Measurements from ENCODE around the gene CD5L. TPM values are rescaled to one million over a fixed set of nuclear protein-coding genes. Genes with fewer than 3 reads are reported as not detected.

CD5L gene
- total RNA-seq, 1 experiment from 2014 or later = not detected

DNA sequence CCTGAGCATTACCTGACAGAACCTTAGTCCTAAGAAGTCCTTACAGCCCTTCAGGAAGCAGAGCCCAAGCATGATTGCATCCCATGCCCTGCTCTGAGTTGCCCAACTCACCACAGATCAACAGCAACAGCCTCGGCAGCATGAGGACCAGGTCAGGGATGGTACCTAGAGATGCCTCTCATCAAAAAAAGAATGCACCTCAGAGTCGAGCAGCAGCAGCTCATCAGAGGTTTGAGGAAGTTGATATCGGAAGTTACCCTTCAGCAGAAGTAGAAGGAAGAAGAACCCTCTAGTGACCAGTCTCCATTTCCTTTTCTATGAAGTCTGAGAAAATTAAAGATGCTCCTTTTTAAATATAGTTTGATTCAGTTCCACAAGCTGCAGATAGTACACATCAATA, 21.7 kb downstream of the CD5L start, which contains the start of gene FCRL1:
TSS of gene FCRL1 (minus strand) at position 225 of the 400 bp plus-strand sequence. CDS start at position 142, 83 bp downstream.
- in situ Hi-C loops (cut with HindIII; ENCODE audit: low sequenced_read_pairs) = no loop called here
- DNase-seq (ENCODE audit: low spot score) = no peak

DNA sequence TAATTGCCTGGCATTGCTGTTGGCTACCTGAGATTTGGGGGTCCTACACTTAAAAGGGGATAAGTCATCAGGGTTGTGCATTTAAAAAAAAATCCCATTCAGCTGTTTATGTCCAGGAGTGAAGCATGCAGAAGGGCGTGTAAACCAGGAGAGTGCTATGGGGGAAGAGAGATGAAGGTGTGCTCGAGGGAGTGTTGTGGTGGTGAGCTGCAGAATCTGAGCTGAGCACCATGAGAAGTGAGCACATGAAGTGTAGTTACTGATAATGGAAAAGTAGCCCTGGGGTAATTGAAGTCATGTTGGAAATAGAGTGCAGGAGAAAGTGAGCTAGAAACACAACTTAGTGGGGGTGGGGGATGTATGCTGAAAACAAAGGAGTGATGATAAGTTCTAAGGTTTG, 22.4 kb downstream of the CD5L start:
- no peak for DNase-seq (ENCODE audit: low spot score)
- in situ Hi-C loops (cut with HindIII; ENCODE audit: low sequenced_read_pairs) = no loop called here

DNA sequence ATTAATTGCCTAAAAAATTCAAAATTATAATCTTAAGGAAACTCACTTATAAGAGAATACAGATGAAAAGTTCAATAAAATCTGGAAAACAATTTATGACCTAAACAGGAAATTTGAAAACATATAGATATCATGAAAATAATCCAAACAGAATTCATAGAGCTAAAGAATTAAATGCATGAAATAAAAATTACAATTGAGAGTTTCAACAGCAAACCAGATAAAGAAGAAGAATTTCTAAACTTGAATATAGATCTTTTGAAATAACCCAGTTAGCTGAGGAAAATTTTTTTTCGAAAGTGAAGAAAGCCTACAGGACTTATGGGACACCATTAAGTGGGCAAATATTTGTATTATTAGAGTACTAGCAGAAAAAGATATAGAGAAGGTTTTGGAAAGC, 28.3 kb downstream of the CD5L start:
- no peak for DNase-seq (ENCODE audit: low spot score)
- in situ Hi-C loops (cut with HindIII; ENCODE audit: low sequenced_read_pairs) = no loop called here

DNA sequence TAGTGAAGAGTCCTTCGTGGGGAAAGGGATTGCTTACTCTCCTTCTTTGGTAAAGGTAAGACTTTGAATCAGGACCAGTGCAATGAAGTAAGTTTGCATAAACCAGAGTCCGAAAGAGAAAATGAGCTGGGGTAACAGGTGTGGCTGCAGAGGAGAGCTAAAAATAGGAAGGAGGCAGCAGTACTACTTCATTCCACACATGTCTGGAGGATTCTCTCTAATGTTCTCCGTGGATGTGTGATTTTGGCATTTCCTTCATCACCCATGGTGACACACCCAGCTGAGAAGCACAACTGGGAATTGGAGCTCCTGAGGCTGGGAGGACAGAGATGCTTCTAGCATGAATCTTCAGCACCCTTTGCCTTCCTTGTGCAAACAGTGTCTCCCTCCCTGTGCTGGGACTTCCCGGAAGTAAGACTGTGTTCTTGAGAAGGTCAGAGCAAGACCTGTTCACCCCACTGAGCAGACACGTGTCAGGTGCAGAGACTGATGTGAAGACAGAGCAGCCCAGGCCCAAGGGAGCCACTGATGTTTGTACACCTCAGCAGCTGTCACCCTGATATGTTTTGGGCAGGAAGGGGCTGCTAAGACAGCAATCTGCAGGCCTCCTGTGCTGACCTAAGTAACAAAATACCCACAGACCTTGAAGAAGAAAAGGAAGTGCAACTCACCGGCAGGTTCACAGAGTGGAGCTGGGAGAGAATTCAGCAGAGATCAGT, 35.0 kb downstream of the CD5L start:
- no peak for DNase-seq (ENCODE audit: low spot score)
- in situ Hi-C loops (cut with HindIII; ENCODE audit: low sequenced_read_pairs) = no loop called here

DNA sequence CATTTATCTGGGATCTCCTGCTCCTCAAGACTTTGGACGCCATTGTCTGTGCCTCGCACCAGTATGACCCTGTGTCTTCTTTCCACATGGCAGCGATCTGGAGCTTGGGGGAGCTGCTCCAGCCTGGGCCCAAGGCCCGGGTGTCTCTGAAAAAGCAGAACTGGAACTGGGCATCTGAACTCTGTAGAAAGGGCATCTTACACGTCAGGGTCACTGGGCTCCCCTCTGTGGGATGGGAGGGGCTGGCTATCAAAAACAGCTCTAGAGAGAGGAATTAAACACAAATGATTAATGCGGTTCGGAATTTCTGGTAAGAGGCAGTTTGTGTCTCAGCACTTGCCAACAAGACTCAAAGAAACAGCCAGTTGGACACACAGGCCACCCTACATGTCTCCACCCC, 37.8 kb downstream of the CD5L start:
- no peak for DNase-seq (ENCODE audit: low spot score)
- in situ Hi-C loops (cut with HindIII; ENCODE audit: low sequenced_read_pairs) = no loop called here

DNA sequence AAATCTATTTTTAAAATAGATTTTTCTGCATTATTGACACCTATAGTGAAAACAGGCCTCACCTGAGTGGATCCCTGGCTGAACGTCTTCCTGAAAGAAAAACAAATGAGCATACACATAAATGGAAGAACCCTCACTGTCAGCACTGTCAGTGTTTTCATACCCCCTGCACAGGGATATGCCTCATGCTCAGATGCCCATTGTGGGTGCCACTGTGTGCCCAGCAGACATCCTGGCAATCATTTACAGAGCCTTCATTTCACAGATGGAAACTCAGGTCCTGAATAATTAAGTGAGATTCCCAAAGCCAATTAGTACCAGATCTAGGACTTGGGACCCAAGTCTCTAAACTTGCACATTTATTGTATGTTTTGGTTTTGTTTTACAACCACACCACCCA, 41.6 kb downstream of the CD5L start:
- no peak for DNase-seq (ENCODE audit: low spot score)
- in situ Hi-C loops (cut with HindIII; ENCODE audit: low sequenced_read_pairs) = no loop called here

DNA sequence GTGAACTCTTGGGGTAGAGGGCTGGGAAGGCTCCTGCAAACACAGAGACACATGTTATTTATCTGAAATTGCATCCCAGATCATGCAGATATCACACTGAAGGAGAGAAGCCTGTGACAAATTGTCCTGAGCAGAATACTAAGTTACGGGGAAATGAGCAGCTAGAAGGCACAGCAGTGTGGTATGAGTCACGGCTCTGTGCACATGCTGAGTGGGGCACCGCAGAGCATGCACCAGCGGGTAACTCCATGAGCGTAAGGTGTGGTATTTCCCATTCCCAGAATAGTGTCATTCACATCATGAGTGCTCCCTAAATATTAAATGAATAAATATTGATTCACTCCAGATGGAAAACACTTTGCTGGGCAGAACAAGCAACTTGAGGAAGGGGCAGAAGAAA, 43.4 kb downstream of the CD5L start:
- in situ Hi-C loops (cut with HindIII; ENCODE audit: low sequenced_read_pairs) = no loop called here
- no peak for DNase-seq (ENCODE audit: low spot score)

DNA sequence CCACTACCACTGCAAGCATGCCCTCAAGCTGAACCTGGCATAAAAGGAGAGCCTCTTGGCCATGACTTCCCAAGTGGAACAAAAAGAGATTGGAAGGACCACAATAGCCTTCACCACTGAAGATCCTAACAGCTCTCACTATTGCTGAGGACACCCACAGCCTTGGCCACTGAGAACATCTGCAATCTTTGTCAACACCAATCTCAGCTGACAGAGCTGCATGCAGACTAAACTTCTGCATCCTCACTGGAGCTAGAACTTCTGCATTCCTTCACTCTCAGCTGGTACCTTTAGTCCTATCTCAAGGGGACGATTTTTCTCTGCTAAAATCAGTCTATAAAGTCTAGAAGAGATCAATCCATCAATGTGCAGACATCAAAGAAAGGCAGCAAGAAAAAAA, 56.4 kb downstream of the CD5L start:
- no peak for DNase-seq (ENCODE audit: low spot score)
- in situ Hi-C loops (cut with HindIII; ENCODE audit: low sequenced_read_pairs) = no loop called here

DNA sequence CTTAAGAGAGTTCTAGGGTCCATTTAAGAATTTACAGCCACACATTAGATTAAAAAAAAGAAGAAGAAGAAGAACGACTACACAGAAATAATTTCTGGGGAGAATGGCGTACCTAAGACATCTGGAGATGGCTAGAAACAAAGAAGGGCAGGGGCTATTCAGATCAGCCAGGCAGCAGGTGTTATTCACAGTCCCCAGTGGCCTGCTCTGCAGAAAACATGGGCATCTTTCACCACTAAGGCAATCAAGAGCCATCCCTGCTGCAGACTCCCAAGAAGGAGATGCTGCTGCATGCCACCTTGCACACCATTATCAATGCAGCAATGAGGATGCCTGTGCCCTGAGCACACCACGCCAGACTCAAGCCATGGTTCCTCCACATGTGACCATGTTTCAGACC, 56.8 kb downstream of the CD5L start:
- in situ Hi-C loops (cut with HindIII; ENCODE audit: low sequenced_read_pairs) = no loop called here
- DNase-seq (ENCODE audit: low spot score) = no peak

DNA sequence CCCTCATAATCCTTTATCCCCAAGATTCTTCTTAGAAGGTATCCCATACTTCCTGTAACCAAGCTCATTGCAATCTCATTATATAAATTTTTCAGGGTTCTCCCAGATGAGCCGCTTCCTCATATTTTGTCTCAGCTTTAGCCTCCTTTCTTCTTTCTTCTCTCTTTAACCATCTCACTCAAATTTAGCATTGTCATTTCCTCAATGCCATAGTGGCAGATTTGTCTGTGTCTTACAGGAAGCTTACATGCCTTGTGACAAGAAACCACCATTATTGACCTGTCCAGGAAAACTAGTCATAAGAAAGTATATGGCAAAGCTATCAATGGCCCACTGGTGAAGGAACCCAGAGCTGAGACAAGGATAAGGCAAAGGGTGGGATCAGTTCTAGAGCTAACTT, 58.7 kb downstream of the CD5L start:
- in situ Hi-C loops (cut with HindIII; ENCODE audit: low sequenced_read_pairs) = no loop called here

DNA sequence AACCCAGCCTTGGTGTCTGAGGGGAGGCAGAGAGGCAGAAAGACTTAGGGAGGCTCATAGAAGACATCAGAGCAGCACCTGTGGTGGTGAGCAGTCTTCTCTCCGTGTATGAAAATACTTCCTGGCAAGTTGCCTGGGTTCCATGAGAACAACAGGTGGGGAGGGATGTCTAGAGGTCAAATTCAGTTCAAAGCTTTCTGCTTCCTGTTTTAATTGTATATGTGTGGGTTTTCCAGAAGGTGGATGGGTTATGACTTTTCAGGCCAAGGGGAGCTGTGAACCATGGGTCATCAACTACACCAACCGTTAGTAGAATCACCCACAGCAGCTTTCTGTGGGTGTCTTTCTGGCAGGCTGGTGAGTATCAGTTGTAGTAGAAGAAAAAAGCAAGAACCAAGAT, 60.6 kb downstream of the CD5L start:
- no peak for DNase-seq (ENCODE audit: low spot score)
- in situ Hi-C loops (cut with HindIII; ENCODE audit: low sequenced_read_pairs) = no loop called here

More for the DNA sequence above, 58.7 kb downstream of the CD5L start:
- DNase-seq (ENCODE audit: low spot score) = no peak

Other genes with a start within 250 kb of the CD5L start
- not detected in 2 replicates for gene FCRL4, start 243.7 kb downstream of the CD5L start, total RNA-seq (2014; rRNA removed; shearing (Covaris generic))
- not detected in 2 replicates for gene FCRL3, start 141.0 kb downstream of the CD5L start, total RNA-seq (2014; rRNA removed; shearing (Covaris generic))
- not detected in 2 replicates for gene FCRL2, start 64.7 kb downstream of the CD5L start, total RNA-seq (2014; rRNA removed; shearing (Covaris generic))
- gene FCRL1, start 21.7 kb downstream of the CD5L start, total RNA-seq (2014; rRNA removed; shearing (Covaris generic)) = not detected in 2 replicates
- 29.9 and 31.1 TPM in 2 replicates for gene KIRREL1, start 151.8 kb upstream of the CD5L start, total RNA-seq (2014; rRNA removed; shearing (Covaris generic))